Measurements from ENCODE around the gene NLGN4Y. TPM values are rescaled to one million over a fixed set of nuclear protein-coding genes. Genes with fewer than 3 reads are reported as not detected.

Gene NLGN4Y
- total RNA-seq, 4 donors from 2014 or later = 0.70 to 5.7 TPM; not detected in 2

GRCh38 chrY:14793674-14794073, 269.3 kb downstream of the NLGN4Y start:
- Histone ChIP-seq H3K27me3 (no peaks in the 10 kb centered on the region), H3K36me3 (no peaks in the 10 kb centered on the region), H3K4me3 (no peak overlapping the region), H3K4me1 (no peaks in the 10 kb centered on the region), H3K27ac (no peak overlapping the region), H3K9me3 (no peaks in the 10 kb centered on the region)
- TF ChIP-seq POLR2A (IDR thresholded peaks at IDR 0.05) = no peak
- TF ChIP-seq CTCF (IDR thresholded peaks at IDR 0.05) = no peak
- no peak for DNase-seq

GRCh38 chrY:14798010-14798409, 273.7 kb downstream of the NLGN4Y start:
- Histone ChIP-seq H3K36me3 (no peaks in the 10 kb centered on the region), H3K27me3 (no peaks in the 10 kb centered on the region), H3K9me3 (no peaks in the 10 kb centered on the region), H3K27ac (no peak overlapping the region), H3K4me1 (no peaks in the 10 kb centered on the region), H3K4me3 (no peak overlapping the region)
- no peak for DNase-seq
- TF ChIP-seq CTCF (IDR thresholded peaks at IDR 0.05) = no peak
- TF ChIP-seq POLR2A (IDR thresholded peaks at IDR 0.05) = no peak

- DNase-seq = no peak
These were observed 276.8 kb downstream of the NLGN4Y start for GRCh38 chrY:14801096-14801495.

GRCh38 chrY:14802125-14802524, 277.8 kb downstream of the NLGN4Y start:
- no peak overlapping the region for H3K27ac ChIP-seq
- no peaks in the 10 kb centered on the region for H3K27me3 ChIP-seq
- no peak for DNase-seq
- no peak for TF ChIP-seq CTCF (IDR thresholded peaks at IDR 0.05)
- TF ChIP-seq POLR2A (IDR thresholded peaks at IDR 0.05) = no peak
- H3K9me3 ChIP-seq = no peaks in the 10 kb centered on the region
- H3K4me1 ChIP-seq = no peaks in the 10 kb centered on the region
- no peak overlapping the region for H3K4me3 ChIP-seq
- no peaks in the 10 kb centered on the region for H3K36me3 ChIP-seq

More at GRCh38 chrY:14801096-14801495, 276.8 kb downstream of the NLGN4Y start:
- no peaks in the 10 kb centered on the region for H3K27me3 ChIP-seq
- no peak overlapping the region for H3K27ac ChIP-seq
- TF ChIP-seq POLR2A (IDR thresholded peaks at IDR 0.05) (no peak), CTCF (IDR thresholded peaks at IDR 0.05) (no peak)
- H3K4me1 ChIP-seq = no peaks in the 10 kb centered on the region
- no peak overlapping the region for H3K4me3 ChIP-seq
- no peaks in the 10 kb centered on the region for H3K9me3 ChIP-seq
- H3K36me3 ChIP-seq = no peaks in the 10 kb centered on the region

- TF ChIP-seq CTCF (IDR thresholded peaks at IDR 0.05) = no peak
- no peak for TF ChIP-seq POLR2A (IDR thresholded peaks at IDR 0.05)
- H3K9me3 ChIP-seq = no peaks in the 10 kb centered on the region
- DNase-seq = no peak
- H3K36me3 ChIP-seq = no peaks in the 10 kb centered on the region
- H3K4me1 ChIP-seq = no peaks in the 10 kb centered on the region
- H3K4me3 ChIP-seq = no peak overlapping the region
- H3K27ac ChIP-seq = no peak overlapping the region
- no peaks in the 10 kb centered on the region for H3K27me3 ChIP-seq
These were observed 279.7 kb downstream of the NLGN4Y start for GRCh38 chrY:14804041-14804440.

GRCh38 chrY:14818452-14818851, 294.1 kb downstream of the NLGN4Y start:
- Histone ChIP-seq H3K4me1 (no peaks in the 10 kb centered on the region), H3K27ac (no peak overlapping the region), H3K9me3 (no peaks in the 10 kb centered on the region), H3K27me3 (no peaks in the 10 kb centered on the region), H3K36me3 (no peaks in the 10 kb centered on the region), H3K4me3 (no peak overlapping the region)
- TF ChIP-seq CTCF (IDR thresholded peaks at IDR 0.05) (no peak), POLR2A (IDR thresholded peaks at IDR 0.05) (no peak)
- no peak for DNase-seq
